ENCODE measurements around the gene KEAP1. TPM values are rescaled to one million over a fixed set of nuclear protein-coding genes. Genes with fewer than 3 reads are reported as not detected.

Gene KEAP1
- total and polyA plus RNA-seq, 2 of the 8 experiments (the other 6 are each of a cell fraction or from before 2014, with no cell fraction given), result 80.6 to 106 TPM

DNA sequence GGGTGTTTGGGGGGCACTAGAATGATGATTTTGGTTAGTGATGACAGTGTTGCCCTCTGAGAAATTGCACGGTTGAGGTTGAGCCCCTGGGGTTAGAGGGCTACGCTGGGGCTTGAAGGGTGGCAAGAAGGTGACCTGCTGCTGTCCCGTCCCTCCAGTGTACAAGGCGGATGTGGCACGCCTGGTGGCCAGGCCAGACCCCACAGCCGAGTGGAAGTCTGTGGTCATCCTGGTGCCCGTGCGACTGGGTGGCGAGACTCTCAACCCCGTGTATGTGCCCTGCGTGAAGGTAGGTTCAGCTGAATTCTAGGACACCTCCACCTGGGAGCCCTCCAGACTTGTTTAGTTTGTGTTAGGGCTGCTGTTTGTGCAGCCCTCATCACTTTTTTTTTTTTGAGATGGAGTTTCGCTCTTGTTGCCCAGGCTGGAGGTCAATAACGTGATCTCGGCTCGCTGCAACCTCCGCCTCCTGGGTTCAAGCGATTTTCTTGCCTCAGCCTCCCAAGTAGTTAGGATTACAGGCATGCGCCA lies 45.7 kb upstream of the KEAP1 start:
- no peak overlapping the region for H3K23ac ChIP-seq (ENCODE audit: insufficient read length)
- peaks cover 0 to 4% (median 3%) of the 10 kb centered on the region in 4 experiments; a peak in 4 of 7 replicates for H3K4me1 ChIP-seq (replicated peaks in 1 of 4; ENCODE audit: control insufficient read depth in 3 of 4, insufficient read depth in 4 of 4, low read length in 3 of 4)
- H2BK5ac ChIP-seq (ENCODE audit: low read depth, low read length), result no peak overlapping the region
- H3K18ac ChIP-seq (ENCODE audit: extremely low read depth, low read length), result no peak overlapping the region
- DNase-seq (ENCODE audit: low read depth in 1 of 2, low spot score in 2 of 2) (no peak), FAIRE-seq (no peak)
- H3K14ac ChIP-seq (ENCODE audit: insufficient read length), result no peak overlapping the region
- H2BK12ac ChIP-seq (ENCODE audit: low read depth, low read length), result no peak overlapping the region
- no peak overlapping the region for H2BK15ac ChIP-seq (ENCODE audit: low read length)
- H3K56ac ChIP-seq (replicated peaks; ENCODE audit: insufficient read length, low read depth, low read length), result no peak overlapping the region
- H3K23me2 ChIP-seq (ENCODE audit: low read depth, low read length), result peaks cover 2% of the 10 kb centered on the region; the same call in 1 of the 2 replicates
- H3K27me3 ChIP-seq (replicated peaks in 1 of 4; ENCODE audit: control insufficient read depth in 3 of 4, extremely low read depth in 1 of 4, insufficient read depth in 3 of 4, low read length in 3 of 4), result no peaks in the 10 kb centered on the region
- H3K4me2 ChIP-seq (ENCODE audit: insufficient read depth in 1 of 2, low read depth in 2 of 2, low read length in 2 of 2), result no peak overlapping the region
- no peak overlapping the region for H2BK20ac ChIP-seq (ENCODE audit: low read length)
- H3K9me3 ChIP-seq (ENCODE audit: insufficient read depth in 2 of 2, low read depth in 1 of 2, low read length in 1 of 2), result no peaks in the 10 kb centered on the region
- H3K4ac ChIP-seq (replicated peaks; ENCODE audit: insufficient read length, low read depth, low read length), result no peak overlapping the region
- H3K79me2 ChIP-seq (ENCODE audit: control insufficient read depth in 1 of 2, insufficient read depth in 2 of 2, low read length in 2 of 2), result peaks cover 0 to 16% of the 10 kb centered on the region in 2 experiments; a peak in 2 of 4 replicates
- H2AK5ac ChIP-seq (ENCODE audit: low read depth, low read length), result no peak overlapping the region
- WGBS, 2 experiments (ENCODE audit: extremely low coverage in 1 of 2, insufficient coverage in 1 of 2, insufficient read length in 1 of 2, insufficient replicate concordance in 2 of 2, low coverage in 1 of 2, low lambda C conversion rate in 2 of 2, missing lambda C conversion rate in 1 of 2), result 91% methylated on average over 18 of the region's 18 CpGs; no CpG with 5 or more reads in 1 of the 2 experiments
- H4K5ac ChIP-seq (ENCODE audit: insufficient read length, low read depth, low read length), result no peak overlapping the region
- ChIA-PET CTCF (ENCODE audit: partially characterized antibody) (interaction anchor here (1.1 kb wide), 1 partner anchor 151 kb away, joined by 4 read pairs; no protein-coding TSS in a partner anchor), POLR2A (ENCODE audit: partially characterized antibody) (interaction anchor here (0.7 to 2.1 kb wide), 4 partner anchors 12 to 168 kb away, joined by 3 to 9 read pairs (median 4); no protein-coding TSS in a partner anchor)
- peaks cover 5 to 34% (median 28%) of the 10 kb centered on the region in 4 experiments; a peak in 7 of 8 replicates for H3K36me3 ChIP-seq (ENCODE audit: control insufficient read depth in 2 of 4, insufficient read depth in 4 of 4, low read length in 3 of 4)
- no peak overlapping the region for H2AFZ ChIP-seq (ENCODE audit: low read length)
- no peak overlapping the region for H4K8ac ChIP-seq (ENCODE audit: extremely low read depth, insufficient read depth, low read length)
- no peak overlapping the region for H4K91ac ChIP-seq (replicated peaks; ENCODE audit: insufficient read length, low read length)
- H4K20me1 ChIP-seq (replicated peaks in 1 of 2; ENCODE audit: control insufficient read depth in 1 of 2, insufficient read depth in 2 of 2, low read length in 2 of 2), result peaks cover 3 to 13% of the 10 kb centered on the region in 2 experiments
- H2BK120ac ChIP-seq (replicated peaks; ENCODE audit: low read depth, low read length), result no peak overlapping the region
- peaks cover 9% of the 10 kb centered on the region for H3K79me1 ChIP-seq (ENCODE audit: low read depth, low read length)
- H3K4me3 ChIP-seq (ENCODE audit: extremely low read depth in 1 of 4, insufficient read depth in 2 of 4, low read depth in 3 of 4, low read length in 4 of 4), result no peak overlapping the region
- no peak overlapping the region for H3K9ac ChIP-seq (replicated peaks in 1 of 4; ENCODE audit: extremely low read depth in 1 of 4, low read depth in 3 of 4, low read length in 3 of 4)
- no peak overlapping the region for H3K27ac ChIP-seq (ENCODE audit: low read depth, low read length)
- TF ChIP-seq KDM5A (IDR thresholded peaks at IDR 0.05; ENCODE audit: low read length), result no peak
- TF ChIP-seq TAF1 (IDR thresholded peaks at IDR 0.05; ENCODE audit: low read depth, low read length), result no peak
- no peak for TF ChIP-seq SAP30 (IDR thresholded peaks at IDR 0.05; ENCODE audit: insufficient read depth, insufficient replicate concordance, low read length)
- TF ChIP-seq JUN (IDR thresholded peaks at IDR 0.05; ENCODE audit: low read depth, low read length), result no peak
- no peak for TF ChIP-seq PHF8 (conservative IDR thresholded peaks at IDR 0.05; ENCODE audit: low read depth, low read length)
- TF ChIP-seq GTF2F1 (IDR thresholded peaks at IDR 0.05; ENCODE audit: borderline replicate concordance, low read depth, low read length), result no peak
- TF ChIP-seq, protein P1, sequence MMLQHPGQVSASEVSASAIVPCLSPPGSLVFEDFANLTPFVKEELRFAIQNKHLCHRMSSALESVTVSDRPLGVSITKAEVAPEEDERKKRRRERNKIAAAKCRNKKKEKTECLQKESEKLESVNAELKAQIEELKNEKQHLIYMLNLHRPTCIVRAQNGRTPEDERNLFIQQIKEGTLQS (IDR thresholded peaks at IDR 0.05; ENCODE audit: insufficient read depth, low read depth, low read length), result no peak
- no peak for TF ChIP-seq SRF (IDR thresholded peaks at IDR 0.05; ENCODE audit: low read depth, low read length)
- TF ChIP-seq, protein P2, sequence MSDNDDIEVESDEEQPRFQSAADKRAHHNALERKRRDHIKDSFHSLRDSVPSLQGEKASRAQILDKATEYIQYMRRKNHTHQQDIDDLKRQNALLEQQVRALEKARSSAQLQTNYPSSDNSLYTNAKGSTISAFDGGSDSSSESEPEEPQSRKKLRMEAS (IDR thresholded peaks at IDR 0.05), result no peak
- TF ChIP-seq FOSL1 (IDR thresholded peaks at IDR 0.05; ENCODE audit: insufficient read depth, low read depth, low read length), result no peak
- TF ChIP-seq POLR2A (IDR thresholded peaks at IDR 0.05; ENCODE audit: control extremely low read depth in 1 of 2, low read depth in 2 of 2, low read length in 2 of 2), result no peak
- no peak for TF ChIP-seq GABPA (IDR thresholded peaks at IDR 0.05; ENCODE audit: borderline replicate concordance, insufficient read depth, low read length)
- TF ChIP-seq POLR2AphosphoS5 (IDR thresholded peaks at IDR 0.05; ENCODE audit: low read depth, low read length), result no peak

Data from H1 (cell line).